ENCODE measurements around the gene FOXM1. TPM values are rescaled to one million over a fixed set of nuclear protein-coding genes. Genes with fewer than 3 reads are reported as not detected.

FOXM1 gene
- total and polyA plus RNA-seq, 2 experiments from 2014 or later, result 15.4 to 23.9 TPM

DNA sequence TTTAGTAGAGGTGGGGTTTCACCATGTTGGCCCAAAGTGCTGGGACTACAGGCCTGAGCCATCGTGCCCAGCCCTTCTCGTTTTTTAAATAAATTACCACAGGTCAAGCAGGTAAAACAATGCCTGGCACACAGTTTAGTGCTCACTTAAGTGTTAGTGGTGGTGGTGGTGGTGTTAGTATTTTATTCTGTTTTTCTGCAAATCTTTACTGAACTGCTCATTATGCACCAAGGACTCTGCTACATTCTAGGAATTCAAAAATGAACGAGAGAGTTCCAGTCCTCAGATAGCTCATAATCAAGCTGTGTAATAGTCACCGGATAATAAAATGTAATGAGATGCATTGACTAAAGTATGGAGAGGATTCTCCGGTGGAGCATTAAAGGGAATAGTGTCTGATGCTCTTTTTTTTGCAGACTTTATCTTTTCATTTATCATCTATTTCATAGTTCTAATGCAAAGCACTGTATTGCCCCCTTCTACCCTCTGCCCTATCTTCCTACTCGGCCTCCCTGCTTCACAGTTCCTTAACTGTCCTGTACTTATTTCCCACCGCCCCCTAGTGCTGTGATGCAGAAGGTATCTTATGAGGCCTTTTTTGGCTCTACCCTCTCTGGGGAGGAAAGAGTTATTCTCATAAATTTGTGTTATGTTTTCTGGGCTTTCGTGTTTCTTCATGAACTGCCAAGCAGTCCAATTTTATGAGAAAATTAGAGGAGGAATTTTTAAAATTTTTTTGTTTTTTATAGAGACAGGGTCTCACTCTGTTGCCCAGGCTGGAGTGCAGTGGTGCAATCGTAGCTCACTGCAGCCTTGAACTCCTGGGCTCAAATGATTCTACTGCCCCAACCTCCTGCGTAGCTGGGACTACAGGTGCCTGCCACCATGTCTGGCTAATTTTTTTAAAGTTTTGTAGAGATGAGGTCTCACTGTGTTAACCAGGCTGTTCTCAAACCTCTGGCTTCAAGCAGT, 63.5 kb downstream of the FOXM1 start:
- Histone ChIP-seq H3K79me2 (ENCODE audit: insufficient read depth) (peaks cover 42% of the 10 kb centered on the region), H4K20me1 (ENCODE audit: insufficient read depth) (no peaks in the 10 kb centered on the region), H3K4me3 (peak overlapping the region; percentile 92), H3F3A (ENCODE audit: insufficient read depth) (peaks cover 7% of the 10 kb centered on the region), H3K36me3 (ENCODE audit: low read depth) (no peaks in the 10 kb centered on the region; the same call in 1 of the 2 replicates), H2AFZ (peak overlapping the region; percentile 87), H3K27me3 (replicated peaks; ENCODE audit: insufficient read depth) (no peaks in the 10 kb centered on the region), H3K4me1 (ENCODE audit: insufficient read depth) (peaks cover 8% of the 10 kb centered on the region), H3K9ac (peak overlapping the region; percentile 97), H3K27ac (peak overlapping the region; percentile 94), H3K9me3 (ENCODE audit: low read depth) (no peaks in the 10 kb centered on the region), H3K4me2 (ENCODE audit: unreplicated experiment) (peak overlapping the region; percentile 96), H3K9me2 (ENCODE audit: insufficient read depth) (no peaks in the 10 kb centered on the region)
- WGBS, 2 experiments (ENCODE audit: low coverage in 1 of 2, low lambda C conversion rate in 2 of 2, missing lambda C conversion rate in 2 of 2), result 11 to 13% methylated on average over 10 of the region's 10 CpGs
- TF ChIP-seq EZH2phosphoT487 (IDR thresholded peaks at IDR 0.05; ENCODE audit: insufficient read depth, low read depth), result no peak
- TF ChIP-seq EZH2 (IDR thresholded peaks at IDR 0.05; ENCODE audit: insufficient read depth, poor library complexity, severe bottlenecking), result no peak
- in situ Hi-C loops (cut with MboI), result no loop called here
- peak; percentile 91 for DNase-seq

DNA sequence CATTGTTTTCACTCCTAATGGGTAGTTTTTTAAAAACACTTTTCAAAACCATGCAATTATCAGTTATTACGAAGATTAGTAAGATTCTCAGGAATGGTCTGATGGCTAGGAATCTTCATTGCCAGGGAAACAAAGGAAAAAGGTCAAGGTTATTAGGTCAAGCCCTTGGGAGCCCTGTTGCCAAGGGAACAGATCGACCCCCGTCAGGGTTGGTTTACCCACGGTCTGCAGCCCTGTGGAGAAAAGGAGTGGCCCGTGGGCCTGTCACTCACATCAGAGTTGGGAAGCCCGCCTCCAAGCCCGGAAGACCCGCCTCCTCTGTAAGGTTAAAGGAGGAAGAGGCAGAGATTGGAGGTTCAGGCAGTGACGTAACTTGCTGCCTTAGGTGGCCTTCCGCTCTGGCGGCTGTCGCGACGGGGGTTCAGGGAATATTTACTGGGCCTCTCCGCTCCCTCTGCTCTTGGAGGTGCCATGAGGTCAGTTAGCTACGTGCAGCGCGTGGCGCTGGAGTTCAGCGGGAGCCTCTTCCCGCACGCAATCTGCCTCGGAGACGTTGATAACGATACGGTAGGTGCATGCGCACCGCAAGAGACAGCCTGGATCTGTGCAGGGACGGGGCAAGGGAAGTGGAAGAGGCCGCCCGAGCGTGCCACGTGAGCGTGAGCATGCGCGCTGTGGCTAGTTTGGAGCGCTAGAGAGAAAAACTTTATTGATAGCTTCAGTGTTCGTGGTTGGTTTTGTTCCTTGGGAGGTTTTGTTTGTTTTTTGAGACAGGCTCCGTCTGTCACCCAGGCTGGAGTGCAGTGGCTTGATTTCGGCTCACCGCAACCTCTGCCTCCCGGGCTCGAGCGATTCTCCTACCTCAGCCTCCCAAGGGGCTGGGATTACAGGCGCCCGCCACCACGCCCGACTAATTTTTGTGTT, 64.4 kb downstream of the FOXM1 start, which contains the start of gene ITFG2:
Gene ITFG2, plus strand, starts transcription at position 379 of the 924 bp plus-strand sequence. Its CDS starts 93 bp downstream, at position 472.
- peak within 1 kb of the TSS; percentile 96 for H3K4me2 ChIP-seq (ENCODE audit: unreplicated experiment)
- peak within 1 kb of the TSS; percentile 92 for H3K4me3 ChIP-seq
- 1% methylated on average over 48 of the region's 48 CpGs for WGBS, 2 experiments (ENCODE audit: low coverage in 1 of 2, low lambda C conversion rate in 2 of 2, missing lambda C conversion rate in 2 of 2)
- H3K27me3 ChIP-seq (replicated peaks; ENCODE audit: insufficient read depth), result no peaks in the 10 kb centered on the region
- peak within 1 kb of the TSS; percentile 94 for H3K27ac ChIP-seq
- in situ Hi-C loops (cut with MboI), result no loop called here
- H4K20me1 ChIP-seq (ENCODE audit: insufficient read depth), result no peaks in the 10 kb centered on the region
- DNase-seq, result peak; percentile 99
- H3K9me2 ChIP-seq (ENCODE audit: insufficient read depth), result no peaks in the 10 kb centered on the region
- peaks cover 8% of the 10 kb centered on the region for H3K4me1 ChIP-seq (ENCODE audit: insufficient read depth)
- H3K9ac ChIP-seq, result peak within 1 kb of the TSS; percentile 97
- no peaks in the 10 kb centered on the region for H3K9me3 ChIP-seq (ENCODE audit: low read depth)
- H2AFZ ChIP-seq, result peak within 1 kb of the TSS; percentile 87
- peaks cover 7% of the 10 kb centered on the region for H3F3A ChIP-seq (ENCODE audit: insufficient read depth)
- H3K36me3 ChIP-seq (ENCODE audit: low read depth), result no peaks in the 10 kb centered on the region
- TF ChIP-seq EZH2phosphoT487 (IDR thresholded peaks at IDR 0.05; ENCODE audit: insufficient read depth, low read depth) (no peak), EZH2 (IDR thresholded peaks at IDR 0.05; ENCODE audit: insufficient read depth, poor library complexity, severe bottlenecking) (no peak)
- H3K79me2 ChIP-seq (ENCODE audit: insufficient read depth), result peaks cover 42% of the 10 kb centered on the region

DNA sequence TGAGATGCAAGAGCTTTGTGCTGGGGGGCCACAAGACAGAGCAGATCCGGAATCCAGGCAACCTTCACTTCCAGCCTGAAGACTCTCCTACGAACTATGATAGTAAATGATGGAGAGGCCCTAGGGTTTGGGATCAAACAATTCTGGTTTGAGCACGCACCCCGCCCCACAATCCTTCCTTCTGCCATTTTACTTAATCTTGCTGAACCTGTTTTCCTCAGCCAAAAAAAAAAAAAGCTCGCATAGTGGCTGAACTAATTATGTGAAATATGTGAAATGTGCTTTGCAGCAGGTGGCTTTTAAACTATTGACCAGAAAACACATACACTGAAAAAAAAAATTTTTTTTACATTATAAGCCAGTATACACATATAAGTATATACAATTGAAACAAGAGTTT, 65.2 kb downstream of the FOXM1 start:
- H3K4me2 ChIP-seq (ENCODE audit: unreplicated experiment), result peak overlapping the region; percentile 95
- peak overlapping the region; percentile 97 for H3K9ac ChIP-seq
- no peaks in the 10 kb centered on the region for H3K36me3 ChIP-seq (ENCODE audit: low read depth)
- H3K9me2 ChIP-seq (ENCODE audit: insufficient read depth), result no peaks in the 10 kb centered on the region
- peak overlapping the region; percentile 92 for H3K4me3 ChIP-seq
- no peak for DNase-seq
- 0 out of 2 replicates have a peak overlapping the region, but pooled peaks have one; percentile 94 for H3K27ac ChIP-seq
- H3K27me3 ChIP-seq (replicated peaks; ENCODE audit: insufficient read depth), result no peaks in the 10 kb centered on the region
- peaks cover 7% of the 10 kb centered on the region for H3F3A ChIP-seq (ENCODE audit: insufficient read depth)
- TF ChIP-seq EZH2 (IDR thresholded peaks at IDR 0.05; ENCODE audit: insufficient read depth, poor library complexity, severe bottlenecking) (no peak), EZH2phosphoT487 (IDR thresholded peaks at IDR 0.05; ENCODE audit: insufficient read depth, low read depth) (no peak)
- H2AFZ ChIP-seq, result peak overlapping the region; percentile 87
- WGBS, 2 experiments (ENCODE audit: low coverage in 1 of 2, low lambda C conversion rate in 2 of 2, missing lambda C conversion rate in 2 of 2), result 80% methylated on average over 5 of the region's 5 CpGs
- in situ Hi-C loops (cut with MboI), result no loop called here
- peaks cover 8% of the 10 kb centered on the region for H3K4me1 ChIP-seq (ENCODE audit: insufficient read depth)
- no peaks in the 10 kb centered on the region for H4K20me1 ChIP-seq (ENCODE audit: insufficient read depth)
- H3K79me2 ChIP-seq (ENCODE audit: insufficient read depth), result peaks cover 35% of the 10 kb centered on the region
- H3K9me3 ChIP-seq (ENCODE audit: low read depth), result no peaks in the 10 kb centered on the region

Other genes starting within 250 kb of the FOXM1 start
- gene FKBP4, start 82.2 kb downstream of the FOXM1 start, total RNA-seq (2014; rRNA removed; shearing (Covaris generic)), result 24.0 and 27.6 TPM in 2 replicates
- 27.4 and 29.2 TPM in 2 replicates for gene FKBP4, start 82.2 kb downstream of the FOXM1 start, polyA plus RNA-seq (2016; fragmentation: Nextera tagmentation; extraction: Ambion mirVana)
- gene ITFG2, start 64.5 kb downstream of the FOXM1 start, total RNA-seq (2014; rRNA removed; shearing (Covaris generic)), result 14.4 and 15.7 TPM in 2 replicates
- gene ITFG2, start 64.5 kb downstream of the FOXM1 start, polyA plus RNA-seq (2016; fragmentation: Nextera tagmentation; extraction: Ambion mirVana), result 19.1 and 21.9 TPM in 2 replicates
- gene NRIP2, start 42.1 kb downstream of the FOXM1 start, total RNA-seq (2014; rRNA removed; shearing (Covaris generic)), result not detected in 2 replicates
- gene NRIP2, start 42.1 kb downstream of the FOXM1 start, polyA plus RNA-seq (2016; fragmentation: Nextera tagmentation; extraction: Ambion mirVana), result 0.24 and 0.46 TPM in 2 replicates
- gene TEX52, start 20.1 kb downstream of the FOXM1 start, total RNA-seq (2014; rRNA removed; shearing (Covaris generic)), result not detected in 2 replicates
- gene TEX52, start 20.1 kb downstream of the FOXM1 start, polyA plus RNA-seq (2016; fragmentation: Nextera tagmentation; extraction: Ambion mirVana), result not detected in 2 replicates
- gene RHNO1, start within 50 bp of the FOXM1 start, total RNA-seq (2014; rRNA removed; shearing (Covaris generic)), result 27.6 and 35.3 TPM in 2 replicates
- gene RHNO1, start within 50 bp of the FOXM1 start, polyA plus RNA-seq (2016; fragmentation: Nextera tagmentation; extraction: Ambion mirVana), result 38.4 and 40.3 TPM in 2 replicates
- gene TULP3, start 13.7 kb upstream of the FOXM1 start, total RNA-seq (2014; rRNA removed; shearing (Covaris generic)), result 29.2 and 47.0 TPM in 2 replicates
- 39.4 and 42.6 TPM in 2 replicates for gene TULP3, start 13.7 kb upstream of the FOXM1 start, polyA plus RNA-seq (2016; fragmentation: Nextera tagmentation; extraction: Ambion mirVana)
- 13.6 and 14.8 TPM in 2 replicates for gene TEAD4, start 82.2 kb upstream of the FOXM1 start, total RNA-seq (2014; rRNA removed; shearing (Covaris generic))
- 13.2 and 13.8 TPM in 2 replicates for gene TEAD4, start 82.2 kb upstream of the FOXM1 start, polyA plus RNA-seq (2016; fragmentation: Nextera tagmentation; extraction: Ambion mirVana)
- gene TSPAN9, start 200.2 kb upstream of the FOXM1 start, total RNA-seq (2014; rRNA removed; shearing (Covaris generic)), result 13.3 and 14.4 TPM in 2 replicates
- gene TSPAN9, start 200.2 kb upstream of the FOXM1 start, polyA plus RNA-seq (2016; fragmentation: Nextera tagmentation; extraction: Ambion mirVana), result 8.0 and 9.5 TPM in 2 replicates